K562 (cell line): ENCODE measurements around the gene EDA. TPM values are rescaled to one million over a fixed set of nuclear protein-coding genes. Genes with fewer than 3 reads are reported as not detected.
A peak's percentile ranks its signal among the peaks of the same experiment; 100 is the strongest.

Source experiments
- ATAC-seq: fragments of 200-7000 bp; cut with Tn5 transposase; 3 replicates; pipeline ENCODE4 v1.9.1; 2020; ENCODE audit warnings: moderate library complexity
- BruUV-seq: library from RNA; stranded (reverse); fragments of 400-500 nt; replicated peaks from 2 replicates; lab custom pipeline; 2021; lab: Mats Ljungman, UMichigan
- CTCF ChIA-PET: fragments of 300-600 bp; formaldehyde crosslinking; extraction: SDS; loops from one replicate; lab custom pipeline; 2021; ENCODE audit warnings: low intra/inter-chr PET ratio; lab: Yijun Ruan, JAX
- POLR2A ChIA-PET: fragments of 300-600, 350-650 bp; sonication (Branson Sonifier 250); formaldehyde crosslinking; extraction: SDS; loops from one replicate; lab custom pipeline; 2021; ENCODE audit warnings: antibody characterized with exemption, inconsistent platforms; lab: Yijun Ruan, JAX
- DNase-seq, 4 experiments: peaks; one replicate each; pipeline versions ENCODE4 v3.0.0 to v3.0.0-alpha.2; 2011 to 2018; ENCODE audit warnings: low spot score in 3 of 4, mixed read lengths in 3 of 4; ENCODE audit errors: extremely low read depth in 1 of 4
- FAIRE-seq: peaks from 2 replicates; lab custom pipeline; 2011; peaks lifted over from hg19 to GRCh38; lab: Jason Lieb, UNC
- H2AFZ ChIP-seq: 2 replicates; pipeline ENCODE4 v1.6.0; 2011; ENCODE audit warnings: low read depth, low read length, control low read depth, inconsistent platforms
- H3K27ac ChIP-seq: fragments of 200-600 bp; 3 replicates; pipeline ENCODE4 v1.8.0; 2011; ENCODE audit warnings: low read depth, mild to moderate bottlenecking, control low read depth, inconsistent platforms, low read length, moderate library complexity, mixed read lengths; ENCODE audit errors: extremely low read depth
- H3K27me3 ChIP-seq, 2 experiments: fragments of 300-600 bp in 1 of 2; 2 replicates in 1 of 2; 3 replicates in 1 of 2; pipeline versions ENCODE4 v1.6.0 to v1.8.0; 2011; ENCODE audit warnings: inconsistent platforms in 2 of 2, low read length in 2 of 2, mild to moderate bottlenecking in 1 of 2, mixed read lengths in 1 of 2, moderate library complexity in 1 of 2; ENCODE audit not compliant: control insufficient read depth in 2 of 2, insufficient read depth in 2 of 2
- H3K36me3 ChIP-seq: fragments of 300-600 bp; 3 replicates; pipeline ENCODE4 v1.8.0; 2011; ENCODE audit warnings: mild to moderate bottlenecking, low read length, inconsistent platforms; ENCODE audit not compliant: control insufficient read depth, insufficient read depth
- H3K4me1 ChIP-seq, 2 experiments: fragments of 200-600 bp in 1 of 2; replicated peaks in 1 of 2; 2 replicates in 1 of 2; 3 replicates in 1 of 2; pipeline versions ENCODE4 v1.5.1 to v1.8.0; 2011; ENCODE audit warnings: inconsistent platforms in 2 of 2, low read length in 2 of 2, mild to moderate bottlenecking in 1 of 2, mixed read lengths in 1 of 2, moderate library complexity in 1 of 2; ENCODE audit not compliant: control insufficient read depth in 2 of 2, insufficient read depth in 2 of 2
- H3K4me2 ChIP-seq: 2 replicates; pipeline ENCODE4 v1.6.1; 2011; ENCODE audit warnings: low read length, control low read depth, inconsistent platforms, mixed read lengths; ENCODE audit not compliant: insufficient read depth
- H3K4me3 ChIP-seq: fragments of 200-600 bp; sonication (generic), shearing (Covaris generic); 2 replicates; pipeline ENCODE4 v1.5.1; 2016; ENCODE audit warnings: control low read depth, inconsistent platforms
- H3K79me2 ChIP-seq: fragments of 200-600 bp; 3 replicates; pipeline ENCODE4 v1.8.0; 2011; ENCODE audit warnings: low read length, inconsistent platforms; ENCODE audit not compliant: control insufficient read depth, insufficient read depth
- H3K9ac ChIP-seq, 2 experiments: 2 replicates each; pipeline versions ENCODE4 v1.6.0 to v1.6.1; 2011; ENCODE audit warnings: low read depth in 2 of 2, low read length in 2 of 2, control low read depth in 1 of 2, inconsistent platforms in 1 of 2, mild to moderate bottlenecking in 1 of 2, mixed read lengths in 1 of 2; ENCODE audit not compliant: insufficient read depth in 1 of 2
- H3K9me1 ChIP-seq: one replicate; pipeline ENCODE4 v1.6.0; 2011; ENCODE audit warnings: inconsistent platforms, mild to moderate bottlenecking, low read length, moderate library complexity; ENCODE audit not compliant: control insufficient read depth, insufficient read depth
- H3K9me3 ChIP-seq: replicated peaks from 2 replicates; pipeline ENCODE4 v1.5.1; 2011; ENCODE audit warnings: low read depth, low read length, inconsistent platforms; ENCODE audit not compliant: control insufficient read depth, insufficient read depth
- H4K20me1 ChIP-seq: replicated peaks from 2 replicates; pipeline ENCODE4 v1.6.1; 2011; ENCODE audit warnings: low read length, inconsistent platforms, mixed read lengths; ENCODE audit not compliant: control insufficient read depth, insufficient read depth
- CTCF ChIP-seq, 3 experiments: IDR thresholded peaks in 2 of 3; conservative IDR thresholded peaks in 1 of 3; 2 replicates each; pipeline ENCODE4 v1.5.1; 2011 to 2012; ENCODE audit warnings: low read length in 3 of 3, mild to moderate bottlenecking in 3 of 3, control low read depth in 2 of 3, improper control_type of control experiment in 1 of 3, inconsistent platforms in 1 of 3, low read depth in 1 of 3, mixed read lengths in 1 of 3, moderate library complexity in 1 of 3; ENCODE audit not compliant: insufficient read depth in 2 of 3
- ELF1 ChIP-seq: fragments of 200-800 bp; sonication (Bioruptor generic); IDR thresholded peaks from 2 replicates; pipeline ENCODE4 v1.6.1; 2016; ENCODE audit warnings: missing genetic modification characterization, missing compliant biosample characterization
- KLF13 ChIP-seq: fragments of 450-650 bp; IDR thresholded peaks from 2 replicates; pipeline ENCODE4 v1.6.1; 2016; ENCODE audit warnings: missing genetic modification characterization, low read depth, mild to moderate bottlenecking, missing compliant biosample characterization, moderate library complexity, borderline replicate concordance
- NCOR1 ChIP-seq: fragments of 450-650 bp; IDR thresholded peaks from 2 replicates; pipeline ENCODE4 v1.6.1; 2016; ENCODE audit warnings: mild to moderate bottlenecking, moderate library complexity
- PYGO2 ChIP-seq: fragments of 450-650 bp; IDR thresholded peaks from 2 replicates; pipeline ENCODE4 v1.6.1; 2016; ENCODE audit warnings: mild to moderate bottlenecking, missing genetic modification characterization, moderate library complexity, missing compliant biosample characterization
- RB1 ChIP-seq: fragments of 450-650 bp; IDR thresholded peaks from 2 replicates; pipeline ENCODE4 v1.6.1; 2017; ENCODE audit warnings: low read depth, mild to moderate bottlenecking
- ZC3H4 ChIP-seq: sonication (generic); formaldehyde crosslinking; IDR thresholded peaks from 2 replicates; pipeline ENCODE4 v1.9.0; 2021; ENCODE audit warnings: missing genetic modification reagents, borderline replicate concordance
- WGBS: fragments of 100-300 bp; shearing (Covaris generic); methylation state at CpG from one replicate; pipeline ENCODE4 v1.1.6; 2016; ENCODE audit warnings: low coverage, mixed read lengths; ENCODE audit not compliant: insufficient coverage; ENCODE audit errors: missing lambda C conversion rate; 5-methylcytosine and 5-hydroxymethylcytosine counted together
- in situ Hi-C: fragments of 300-500 bp; cut with MboI; formaldehyde crosslinking; loops from 4 replicates; pipeline ENCODE4 v1.15.0; 2018; ENCODE audit warnings: inconsistent platforms, mixed read lengths
- intact Hi-C: fragments of 100-400 bp; cut with micrococcal nuclease; formaldehyde crosslinking; loops from 2 replicates; pipeline ENCODE4 v1.14.2; 2022
- polyA plus RNA-seq, 8 experiments: library from polyadenylated mRNA; depleted of rRNA in 4 of 8; stranded (reverse) in 5 of 8; unstranded in 3 of 8; fragments of >200 nt; fragmentation: Nextera tagmentation in 2 of 8; fragmentation: Illumina TruSeq in 1 of 8; extraction: Ambion mirVana in 2 of 8; extraction: Trizol in 1 of 8; gene quantifications; 2 replicates each; pipeline versions ENCODE4 v1.2.1 to v1.2.3, GENCODE V29; 2011 to 2014; ENCODE audit warnings: inconsistent platforms in 1 of 8, missing spikeins in 1 of 8
- total RNA-seq, 7 experiments: library from RNA; depleted of rRNA in 6 of 7; stranded (reverse); fragments of >200 nt in 6 of 7; fragmentation: Illumina TruSeq in 2 of 7; extraction: Trizol in 2 of 7; gene quantifications; 2 replicates each; pipeline versions ENCODE4 v1.2.1 to v1.2.3, GENCODE V29; 2011 to 2021; ENCODE audit warnings: low replicate concordance in 1 of 7

EDA gene
- total and polyA plus RNA-seq, 9 of the 15 experiments (the other 6 are each of a cell fraction or from before 2014, with no cell fraction given) = 0.03 to 0.40 (median 0.07) TPM

GRCh38 chrX:70032792-70033191, 416.9 kb downstream of the EDA start:
- Histone ChIP-seq H3K4me3 (no peak overlapping the region), H3K27ac (no peak overlapping the region), H2AFZ (no peak overlapping the region), H4K20me1 (no peaks in the 10 kb centered on the region; the same call in 1 of the 2 replicates), H3K79me2 (no peaks in the 10 kb centered on the region), H3K9me1 (no peaks in the 10 kb centered on the region), H3K27me3 (no peaks in the 10 kb centered on the region), H3K4me2 (no peak overlapping the region), H3K4me1 (no peaks in the 10 kb centered on the region), H3K9ac (no peak overlapping the region), H3K36me3 (no peaks in the 10 kb centered on the region), H3K9me3 (no peaks in the 10 kb centered on the region)
- ChIA-PET POLR2A (no interaction called here), CTCF (interaction anchor here (0.8 to 0.9 kb wide), 2 partner anchors 65 to 230 kb away, joined by 3 read pairs; no protein-coding TSS in a partner anchor)
- ATAC-seq = no peak
- TF ChIP-seq NCOR1 = no peak
- no peak for TF ChIP-seq RB1
- in situ Hi-C loops (loop anchor here (5.0 to 25.0 kb wide), 2 partner anchors 65 to 495 kb away; no protein-coding TSS in a partner anchor), intact Hi-C loops (loop anchor here (1.0 to 10.0 kb wide), 4 partner anchors 65 to 608 kb away; no protein-coding TSS in a partner anchor)
- 0% methylated on average over 2 of the region's 2 CpGs for WGBS
- BruUV-seq = no TSS peak
- DNase-seq = no peak
- FAIRE-seq = no peak

GRCh38 chrX:70033348-70034051, 417.6 kb downstream of the EDA start:
- POLR2A ChIA-PET = no interaction called here
- no TSS peak for BruUV-seq
- Histone ChIP-seq H3K4me3 (no peak overlapping the region), H4K20me1 (no peaks in the 10 kb centered on the region; the same call in 1 of the 2 replicates), H3K4me1 (no peaks in the 10 kb centered on the region), H3K4me2 (no peak overlapping the region), H3K36me3 (no peaks in the 10 kb centered on the region), H3K9me3 (no peaks in the 10 kb centered on the region), H2AFZ (no peak overlapping the region), H3K27me3 (no peaks in the 10 kb centered on the region), H3K9ac (no peak overlapping the region), H3K27ac (no peak overlapping the region), H3K9me1 (no peaks in the 10 kb centered on the region), H3K79me2 (no peaks in the 10 kb centered on the region)
- peak; percentile 93 for ATAC-seq
- DNase-seq = peak; percentile 48 to 58 (median 54)
- intact Hi-C loops = loop anchor here (1.0 to 10.0 kb wide), 4 partner anchors 64 to 609 kb away; no protein-coding TSS in a partner anchor
- CTCF ChIA-PET = interaction anchor here (0.8 to 0.9 kb wide), 2 partner anchors 64 to 229 kb away, joined by 3 read pairs; no protein-coding TSS in a partner anchor
- peak; percentile 63 for FAIRE-seq
- WGBS = 9% methylated on average over 9 of the region's 10 CpGs
- in situ Hi-C loops = loop anchor here (5.0 to 25.0 kb wide), 2 partner anchors 64 to 496 kb away; no protein-coding TSS in a partner anchor
- no peak for TF ChIP-seq KLF13
- peak; percentile 38; the same call in 1 of the 2 replicates for TF ChIP-seq ELF1 (tag)
- no peak for TF ChIP-seq PYGO2 (tag)
- TF ChIP-seq ZC3H4 (CRISPR knock-in tag) = no peak
- peak; percentile 62 to 68 (median 65) for TF ChIP-seq CTCF (IDR thresholded peaks at IDR 0.05 in 2 of 3, conservative IDR thresholded peaks at IDR 0.05 in 1 of 3; ENCODE audit: insufficient read depth in 2 of 3, low read depth in 1 of 3, low read length in 3 of 3)
